Keratinocyte (primary cell): Measurements from ENCODE around the gene UPF3A. TPM values are rescaled to one million over a fixed set of nuclear protein-coding genes. Genes with fewer than 3 reads are reported as not detected.
A peak's percentile ranks its signal among the peaks of the same experiment; 100 is the strongest.
"Not testable (repeated sequence)": the region's sequence is repeated elsewhere in the genome, so short reads cannot be mapped to it uniquely, and the experiment has no call there.

Experiments
- DNase-seq: peaks from one replicate; pipeline ENCODE4 v3.0.0-alpha.2; 2011; ENCODE audit warnings: low read depth, missing footprints, low spot score
- FAIRE-seq: peaks from 2 replicates; lab custom pipeline; 2011; peaks lifted over from hg19 to GRCh38; lab: Jason Lieb, UNC
- H2AFZ ChIP-seq: 2 replicates; pipeline ENCODE4 v1.6.0; 2012; ENCODE audit warnings: low read length, control low read depth, inconsistent platforms; ENCODE audit not compliant: control insufficient read depth
- H3K27ac ChIP-seq: 2 replicates; pipeline ENCODE4 v1.5.1; 2011; ENCODE audit warnings: low read length; ENCODE audit not compliant: control insufficient read depth, insufficient read depth
- H3K27me3 ChIP-seq: 3 replicates; pipeline ENCODE4 v1.6.0; 2011; ENCODE audit warnings: low read length; ENCODE audit not compliant: control insufficient read depth, insufficient read depth; ENCODE audit errors: extremely low read depth
- H3K36me3 ChIP-seq, 2 experiments: 2 replicates in 1 of 2; 3 replicates in 1 of 2; pipeline ENCODE4 v1.5.1; 2011; ENCODE audit warnings: low read length in 2 of 2, mild to moderate bottlenecking in 1 of 2; ENCODE audit not compliant: control insufficient read depth in 2 of 2, insufficient read depth in 2 of 2; ENCODE audit errors: extremely low read depth in 1 of 2
- H3K4me1 ChIP-seq: 3 replicates; pipeline ENCODE4 v1.5.1; 2011; ENCODE audit warnings: low read length; ENCODE audit not compliant: control insufficient read depth, insufficient read depth; ENCODE audit errors: extremely low read depth
- H3K4me2 ChIP-seq: 3 replicates; pipeline ENCODE4 v1.6.0; 2011; ENCODE audit warnings: low read depth, low read length; ENCODE audit not compliant: control insufficient read depth, insufficient read depth; ENCODE audit errors: extremely low read depth
- H3K4me3 ChIP-seq, 3 experiments: fragments of 200-600 bp in 1 of 3; sonication (generic) in 1 of 3; 2 replicates in 2 of 3; 3 replicates in 1 of 3; pipeline ENCODE4 v1.5.1; 2011 to 2016; ENCODE audit warnings: low read length in 3 of 3, mild to moderate bottlenecking in 3 of 3, control low read depth in 2 of 3, inconsistent platforms in 1 of 3, low read depth in 1 of 3, mixed read lengths in 1 of 3, mixed run types in 1 of 3, moderate library complexity in 1 of 3; ENCODE audit not compliant: control insufficient read depth in 2 of 3, insufficient read depth in 2 of 3; ENCODE audit errors: extremely low read depth in 1 of 3
- H3K79me2 ChIP-seq: 2 replicates; pipeline ENCODE4 v1.6.0; 2012; ENCODE audit warnings: low read length; ENCODE audit not compliant: control insufficient read depth, insufficient read depth
- H3K9ac ChIP-seq: 3 replicates; pipeline ENCODE4 v1.6.0; 2011; ENCODE audit warnings: low read length; ENCODE audit not compliant: control insufficient read depth, insufficient read depth; ENCODE audit errors: extremely low read depth
- H3K9me1 ChIP-seq: 3 replicates; pipeline ENCODE4 v1.6.0; 2011; ENCODE audit warnings: low read length; ENCODE audit not compliant: control insufficient read depth, insufficient read depth; ENCODE audit errors: extremely low read depth
- H3K9me3 ChIP-seq: 2 replicates; pipeline ENCODE4 v1.5.1; 2012; ENCODE audit warnings: low read depth, low read length; ENCODE audit not compliant: control insufficient read depth
- H4K20me1 ChIP-seq: 3 replicates; pipeline ENCODE4 v1.6.0; 2011; ENCODE audit warnings: low read length; ENCODE audit not compliant: control insufficient read depth, insufficient read depth; ENCODE audit errors: extremely low read depth
- CTCF ChIP-seq, 3 experiments: IDR thresholded peaks in 1 of 3; conservative IDR thresholded peaks in 1 of 3; optimal IDR thresholded peaks in 1 of 3; 2 replicates in 2 of 3; 3 replicates in 1 of 3; pipeline versions ENCODE3 to v1.5.1; 2011; ENCODE audit warnings: low read length in 3 of 3, mild to moderate bottlenecking in 3 of 3, moderate library complexity in 2 of 3, control low read depth in 1 of 3, inconsistent platforms in 1 of 3; ENCODE audit not compliant: insufficient read depth in 2 of 3; ENCODE audit errors: extremely low read depth in 1 of 3
- EZH2 ChIP-seq: IDR thresholded peaks from one replicate; pipeline ENCODE4 v1.6.1; 2012; ENCODE audit warnings: inconsistent platforms, mild to moderate bottlenecking, low read length, moderate library complexity
- dilution Hi-C: fragments of 300-500 bp; cut with MboI; formaldehyde crosslinking; loops from one replicate; pipeline ENCODE4 v1.7.0; 2020; ENCODE audit warnings: low sequenced_read_pairs; ENCODE audit not compliant: extremely low pct_ligation_motif_present
- polyA plus RNA-seq, 5 experiments: library from polyadenylated mRNA; depleted of rRNA in 3 of 5; stranded (reverse) in 3 of 5; stranded (forward) in 1 of 5; unstranded in 1 of 5; fragments of >200 nt; gene quantifications; 1 replicate in 1 of 5; 2 replicates in 3 of 5; 3 replicates in 1 of 5; pipeline versions ENCODE4 v1.2.1 to v1.2.3, GENCODE V29; 2011 to 2012; ENCODE audit warnings: missing spikeins in 2 of 5, low read depth in 1 of 5, low replicate concordance in 1 of 5

Gene UPF3A
- polyA plus RNA-seq, 1 donor (not counting 4 experiments of a cell fraction or from before 2014, with no cell fraction given), result 60.8 TPM

GRCh38 chr13:114339857-114340534 is 58.6 kb downstream of the UPF3A start:
- no peak overlapping the region for H3K9ac ChIP-seq
- no peak overlapping the region for H3K4me2 ChIP-seq
- H3K9me3 ChIP-seq, result no peaks in the 10 kb centered on the region
- FAIRE-seq (no peak), DNase-seq (no peak)
- no peaks in the 10 kb centered on the region for H3K79me2 ChIP-seq
- H3K9me1 ChIP-seq, result no peaks in the 10 kb centered on the region
- no peak for TF ChIP-seq EZH2
- TF ChIP-seq CTCF (optimal IDR thresholded peaks at IDR 0.05 in 1 of 3, IDR thresholded peaks at IDR 0.05 in 1 of 3, conservative IDR thresholded peaks at IDR 0.05 in 1 of 3; ENCODE audit: extremely low read depth in 1 of 3, insufficient read depth in 2 of 3, low read length in 3 of 3), result peak; percentile 31 to 66 (median 57)
- H3K36me3 ChIP-seq, result no peaks in the 10 kb centered on the region
- no peaks in the 10 kb centered on the region for H3K27me3 ChIP-seq
- H3K27ac ChIP-seq, result no peak overlapping the region
- no peaks in the 10 kb centered on the region for H3K4me1 ChIP-seq
- no peaks in the 10 kb centered on the region for H4K20me1 ChIP-seq
- dilution Hi-C loops, result no loop called here
- no peak overlapping the region for H3K4me3 ChIP-seq
- H2AFZ ChIP-seq, result no peak overlapping the region

GRCh38 chr13:114341003-114341777 is 59.8 kb downstream of the UPF3A start:
- TF ChIP-seq CTCF (optimal IDR thresholded peaks at IDR 0.05 in 1 of 3, IDR thresholded peaks at IDR 0.05 in 1 of 3, conservative IDR thresholded peaks at IDR 0.05 in 1 of 3; ENCODE audit: extremely low read depth in 1 of 3, insufficient read depth in 2 of 3, low read length in 3 of 3), result no peak
- no peak for TF ChIP-seq EZH2
- dilution Hi-C loops, result no loop called here
- FAIRE-seq (no peak), DNase-seq (no peak)
- H3K27me3 ChIP-seq, result no peaks in the 10 kb centered on the region
- no peaks in the 10 kb centered on the region for H4K20me1 ChIP-seq
- H3K27ac ChIP-seq, result no peak overlapping the region
- H3K36me3 ChIP-seq, result no peaks in the 10 kb centered on the region
- no peaks in the 10 kb centered on the region for H3K9me3 ChIP-seq
- no peak overlapping the region for H3K4me3 ChIP-seq
- H3K79me2 ChIP-seq, result no peaks in the 10 kb centered on the region
- no peaks in the 10 kb centered on the region for H3K4me1 ChIP-seq
- H3K9ac ChIP-seq, result no peak overlapping the region
- H3K4me2 ChIP-seq, result no peak overlapping the region
- H2AFZ ChIP-seq, result no peak overlapping the region
- H3K9me1 ChIP-seq, result no peaks in the 10 kb centered on the region

DNA sequence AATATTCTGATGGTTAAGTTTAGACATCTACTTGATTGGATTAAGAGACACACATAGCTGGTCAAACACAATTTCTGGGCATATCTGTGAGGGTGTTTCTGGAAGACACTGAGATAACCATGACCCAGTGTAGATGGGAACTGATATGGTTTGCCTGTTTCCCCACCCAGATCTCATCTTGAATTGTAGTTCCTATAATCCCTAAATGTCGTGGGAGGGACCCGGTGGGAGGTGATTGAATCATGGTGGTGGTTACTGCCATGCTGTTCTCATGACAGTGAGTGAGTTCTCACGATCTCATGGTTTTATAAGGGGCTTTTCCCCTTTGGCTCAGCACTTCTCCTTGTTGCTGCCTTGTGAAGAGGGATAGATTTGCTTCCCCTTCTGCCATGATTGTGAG is 65.9 kb downstream of the UPF3A start:
- H3K4me1 ChIP-seq, H3K9me1 ChIP-seq, H3K79me2 ChIP-seq, dilution Hi-C loops, H4K20me1 ChIP-seq, FAIRE-seq, H3K9ac ChIP-seq, H3K36me3 ChIP-seq, H3K9me3 ChIP-seq, H2AFZ ChIP-seq, H3K4me3 ChIP-seq, H3K4me2 ChIP-seq, H3K27ac ChIP-seq, DNase-seq, H3K27me3 ChIP-seq: not testable (repeated sequence)
